RWPE2 (cell line): ENCODE results near the gene KCNK7.
A peak's percentile ranks its signal among the peaks of the same experiment; 100 is the strongest.

Source experiments
- ATAC-seq: fragments of 200-7000 bp; cut with Tn5 transposase; 3 replicates; pipeline ENCODE4 v1.9.1; 2021; ENCODE audit warnings: low read depth
- DNase-seq: peaks from one replicate; pipeline ENCODE4 v3.0.0-alpha.2; 2020; ENCODE audit warnings: low spot score
- H3K27ac ChIP-seq: fragments of 450-650 bp; 2 replicates; pipeline ENCODE4 v1.5.1; 2017; ENCODE audit warnings: mild to moderate bottlenecking; ENCODE audit not compliant: poor library complexity, severe bottlenecking
- H3K27me3 ChIP-seq: fragments of 250-450 bp; sonication (Bioruptor Pico); 2 replicates; pipeline ENCODE4 v1.5.1; 2021; ENCODE audit warnings: mild to moderate bottlenecking, moderate library complexity; ENCODE audit not compliant: insufficient read depth, poor library complexity, severe bottlenecking
- H3K36me3 ChIP-seq: fragments of 250-450 bp; sonication (Bioruptor Pico); 2 replicates; pipeline ENCODE4 v1.5.1; 2020; ENCODE audit warnings: low read depth, mild to moderate bottlenecking, moderate library complexity
- H3K4me1 ChIP-seq: fragments of 250-450 bp; sonication (Bioruptor Pico); 2 replicates; pipeline ENCODE4 v1.5.1; 2021; ENCODE audit warnings: mild to moderate bottlenecking, moderate library complexity; ENCODE audit not compliant: insufficient read depth, poor library complexity, severe bottlenecking
- H3K4me3 ChIP-seq: fragments of 250-450 bp; sonication (Bioruptor Pico); 2 replicates; pipeline ENCODE4 v1.5.1; 2021; ENCODE audit warnings: mild to moderate bottlenecking, moderate library complexity; ENCODE audit not compliant: severe bottlenecking
- H3K9me3 ChIP-seq: fragments of 250-450 bp; sonication (Bioruptor Pico); 2 replicates; pipeline ENCODE4 v1.5.1; 2021; ENCODE audit warnings: mild to moderate bottlenecking, moderate library complexity; ENCODE audit not compliant: severe bottlenecking
- TF ChIP-seq, protein P1 (sequence below): fragments of 450-650 bp; IDR thresholded peaks from one replicate; pipeline ENCODE4 v1.5.1; 2017; ENCODE audit warnings: mild to moderate bottlenecking, moderate library complexity; ENCODE audit not compliant: poor library complexity, severe bottlenecking

KCNK7 gene

DNA sequence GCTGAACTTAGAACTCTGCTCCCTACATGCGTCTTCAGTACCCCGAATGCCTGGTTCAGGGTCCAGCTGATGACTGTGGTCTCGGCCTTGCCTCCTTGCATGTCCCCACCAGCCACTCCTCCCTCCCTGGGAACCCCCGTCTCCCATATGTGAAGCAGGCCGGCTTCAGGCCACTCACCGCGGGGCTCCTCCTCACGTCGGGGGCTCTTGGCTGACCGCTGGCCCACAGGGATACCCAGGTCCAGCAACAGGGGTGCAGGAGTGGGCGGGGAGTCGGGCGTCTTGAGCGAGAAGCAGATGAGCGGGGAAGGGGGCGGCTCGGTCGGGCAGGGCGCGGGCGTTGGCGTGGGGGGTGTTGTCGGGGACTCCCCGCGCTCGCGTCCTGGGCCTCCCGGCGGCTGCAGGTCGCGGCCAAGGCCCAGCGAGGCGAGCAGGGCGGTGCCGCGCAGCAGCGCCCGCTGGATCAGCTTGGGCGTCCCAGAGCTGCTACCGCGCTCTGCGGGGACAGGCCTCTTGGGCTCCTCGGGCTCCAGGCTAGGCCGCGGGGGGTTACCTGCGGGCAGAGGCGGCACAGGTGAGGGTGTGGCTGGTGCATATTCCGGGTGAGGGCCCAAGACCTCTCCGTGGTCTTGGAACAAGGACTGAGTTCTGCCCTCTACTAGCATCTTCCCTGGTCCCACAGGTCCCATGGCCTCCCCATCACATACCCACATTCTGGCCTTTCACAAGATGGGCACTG is 3.8 kb upstream of the KCNK7 start:
- no peak for DNase-seq
- no peak for ATAC-seq
- TF ChIP-seq, protein P1, sequence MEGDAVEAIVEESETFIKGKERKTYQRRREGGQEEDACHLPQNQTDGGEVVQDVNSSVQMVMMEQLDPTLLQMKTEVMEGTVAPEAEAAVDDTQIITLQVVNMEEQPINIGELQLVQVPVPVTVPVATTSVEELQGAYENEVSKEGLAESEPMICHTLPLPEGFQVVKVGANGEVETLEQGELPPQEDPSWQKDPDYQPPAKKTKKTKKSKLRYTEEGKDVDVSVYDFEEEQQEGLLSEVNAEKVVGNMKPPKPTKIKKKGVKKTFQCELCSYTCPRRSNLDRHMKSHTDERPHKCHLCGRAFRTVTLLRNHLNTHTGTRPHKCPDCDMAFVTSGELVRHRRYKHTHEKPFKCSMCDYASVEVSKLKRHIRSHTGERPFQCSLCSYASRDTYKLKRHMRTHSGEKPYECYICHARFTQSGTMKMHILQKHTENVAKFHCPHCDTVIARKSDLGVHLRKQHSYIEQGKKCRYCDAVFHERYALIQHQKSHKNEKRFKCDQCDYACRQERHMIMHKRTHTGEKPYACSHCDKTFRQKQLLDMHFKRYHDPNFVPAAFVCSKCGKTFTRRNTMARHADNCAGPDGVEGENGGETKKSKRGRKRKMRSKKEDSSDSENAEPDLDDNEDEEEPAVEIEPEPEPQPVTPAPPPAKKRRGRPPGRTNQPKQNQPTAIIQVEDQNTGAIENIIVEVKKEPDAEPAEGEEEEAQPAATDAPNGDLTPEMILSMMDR = no peak
- Histone ChIP-seq H3K27me3 (no peaks in the 10 kb centered on the region), H3K4me1 (no peaks in the 10 kb centered on the region), H3K36me3 (peaks cover 11% of the 10 kb centered on the region; the same call in 1 of the 2 replicates), H3K4me3 (no peak overlapping the region), H3K27ac (no peak overlapping the region), H3K9me3 (no peaks in the 10 kb centered on the region)

DNA sequence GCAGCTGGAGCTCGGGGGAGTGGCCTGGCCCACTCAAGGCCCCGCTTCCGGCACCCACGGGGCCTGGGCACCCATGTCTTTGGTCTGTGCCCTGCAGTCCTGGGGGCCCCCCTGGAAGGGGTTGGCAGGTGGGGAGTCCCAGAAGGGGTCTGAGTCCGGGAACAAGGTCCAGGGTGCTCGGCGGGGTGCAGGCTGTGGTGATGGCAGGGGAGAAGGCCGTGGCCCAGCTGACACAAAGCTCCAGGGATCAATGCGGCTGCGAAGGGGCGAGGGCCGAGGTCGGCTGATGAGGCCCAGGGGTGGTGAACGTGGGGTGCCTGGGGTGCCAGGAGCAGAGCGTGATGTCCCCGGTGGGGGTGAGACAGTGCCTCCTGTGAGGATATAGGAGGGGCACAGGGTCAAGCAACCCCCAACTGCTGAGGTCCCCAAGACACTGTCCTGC is 2.7 kb upstream of the KCNK7 start:
- TF ChIP-seq, protein P1 = no peak
- H3K36me3 ChIP-seq = peaks cover 11% of the 10 kb centered on the region; the same call in 1 of the 2 replicates
- no peaks in the 10 kb centered on the region for H3K27me3 ChIP-seq
- peaks cover under 1% of the 10 kb centered on the region for H3K4me1 ChIP-seq
- ATAC-seq = no peak
- no peak for DNase-seq
- H3K27ac ChIP-seq = no peak overlapping the region
- H3K4me3 ChIP-seq = no peak overlapping the region
- H3K9me3 ChIP-seq = no peaks in the 10 kb centered on the region

DNA sequence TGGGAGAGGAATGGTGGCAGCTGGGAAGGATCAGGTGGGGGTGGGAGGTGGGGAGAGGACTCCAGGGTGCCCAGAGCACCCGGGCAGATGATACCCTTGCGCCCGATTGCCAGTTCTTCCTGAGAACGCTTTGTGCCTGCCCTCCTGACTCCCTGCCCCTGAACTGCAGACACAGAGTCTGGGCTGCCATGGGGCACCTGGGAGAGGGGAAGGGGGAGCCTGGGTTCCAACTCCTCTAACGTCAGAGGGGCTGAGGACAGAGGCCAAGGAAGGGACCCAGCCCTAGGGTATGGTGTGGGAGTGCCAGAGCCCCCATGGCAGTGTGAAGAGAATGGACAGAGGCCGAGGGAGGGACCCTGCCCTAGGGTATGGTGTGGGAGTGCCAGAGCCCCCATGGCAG is 920 bp upstream of the KCNK7 start:
- H3K36me3 ChIP-seq = peaks cover 11% of the 10 kb centered on the region; the same call in 1 of the 2 replicates
- H3K27me3 ChIP-seq = no peaks in the 10 kb centered on the region
- TF ChIP-seq, protein P1 = no peak
- DNase-seq (no peak), ATAC-seq (no peak)
- H3K9me3 ChIP-seq = no peaks in the 10 kb centered on the region
- H3K4me3 ChIP-seq = no peak overlapping the region
- peaks cover 9% of the 10 kb centered on the region for H3K4me1 ChIP-seq
- H3K27ac ChIP-seq = no peak overlapping the region

DNA sequence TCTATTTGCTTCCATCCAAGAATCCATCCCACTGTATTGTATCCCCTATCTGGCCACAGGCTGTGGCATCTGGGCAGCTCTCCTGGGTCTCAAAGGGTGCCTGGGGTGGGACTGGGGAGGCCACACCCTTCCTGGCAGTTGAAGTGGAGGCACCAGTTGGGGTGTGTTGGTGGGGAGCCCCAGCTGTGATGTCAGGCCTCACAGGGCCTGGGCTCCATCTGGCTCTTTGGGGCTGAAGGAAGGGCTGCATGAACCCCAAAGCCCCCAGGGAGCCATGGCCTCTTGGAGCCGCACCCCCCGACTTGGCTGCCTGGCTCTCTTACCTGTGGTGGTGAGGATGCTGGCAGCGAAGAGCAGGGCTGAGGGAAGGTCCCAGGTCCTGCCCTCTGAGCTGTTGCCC is 469 bp downstream of the KCNK7 start:
- H3K27ac ChIP-seq = no peak overlapping the region
- H3K27me3 ChIP-seq = no peaks in the 10 kb centered on the region
- no peak for DNase-seq
- TF ChIP-seq, protein P1 = no peak
- H3K36me3 ChIP-seq = peaks cover 22% of the 10 kb centered on the region
- no peaks in the 10 kb centered on the region for H3K9me3 ChIP-seq
- no peak overlapping the region for H3K4me3 ChIP-seq
- peaks cover 9% of the 10 kb centered on the region for H3K4me1 ChIP-seq
- ATAC-seq = 0 out of 3 replicates have a peak, but pooled peaks have one; percentile 1
